WI38 (cell line): Measurements from ENCODE around the gene TMEM43.

Experiments used
- H3K4me3 ChIP-seq: 2 replicates; pipeline ENCODE4 v1.5.1; 2011; ENCODE audit warnings: low read depth, mild to moderate bottlenecking, control low read depth, low read length
- CTCF ChIP-seq: IDR thresholded peaks from 2 replicates; pipeline ENCODE4 v1.5.1; 2012; ENCODE audit warnings: low read depth, mild to moderate bottlenecking, control low read depth, low read length

Gene TMEM43

GRCh38 chr3:14140668-14141067 lies 15.8 kb downstream of the TMEM43 start:
- no peak overlapping the region for H3K4me3 ChIP-seq
- no peak for TF ChIP-seq CTCF

GRCh38 chr3:14141144-14141543 lies 16.3 kb downstream of the TMEM43 start:
- H3K4me3 ChIP-seq: no peak overlapping the region
- no peak for TF ChIP-seq CTCF

- no peak for TF ChIP-seq CTCF
- no peak overlapping the region for H3K4me3 ChIP-seq
These were observed 16.9 kb downstream of the TMEM43 start for GRCh38 chr3:14141602-14142341.

GRCh38 chr3:14142567-14143270 lies 17.9 kb downstream of the TMEM43 start:
- no peak for TF ChIP-seq CTCF
- no peak overlapping the region for H3K4me3 ChIP-seq

GRCh38 chr3:14143271-14144225 lies 18.7 kb downstream of the TMEM43 start:
- no peak for TF ChIP-seq CTCF
- no peak overlapping the region for H3K4me3 ChIP-seq

- no peak for TF ChIP-seq CTCF
- H3K4me3 ChIP-seq: peak overlapping the region; percentile 40
These were observed 19.7 kb downstream of the TMEM43 start for GRCh38 chr3:14144423-14145075.
